GM19463 (cell line): ENCODE data around the gene MFSD12.

Experiments
- ATAC-seq: cut with Tn5 transposase; IDR thresholded peaks from one replicate; pipeline ENCODE4 v1.9.1; 2021; ENCODE audit warnings: mild to moderate bottlenecking, moderate library complexity; ENCODE audit not compliant: unreplicated experiment

Gene MFSD12

GRCh38 chr19:3563709-3564524 is 6.5 kb upstream of the MFSD12 start:
- no peak for ATAC-seq

GRCh38 chr19:3556978-3557460 is 367 bp downstream of the MFSD12 start:
- peak; percentile 22 for ATAC-seq

GRCh38 chr19:3556423-3556977 is 886 bp downstream of the MFSD12 start:
- ATAC-seq: no peak

GRCh38 chr19:3555653-3556422 is 1.5 kb downstream of the MFSD12 start:
- ATAC-seq: no peak

- no peak for ATAC-seq
These were observed 2.9 kb downstream of the MFSD12 start for GRCh38 chr19:3554254-3555083.

GRCh38 chr19:3551792-3552095 is 5.6 kb downstream of the MFSD12 start:
- no peak for ATAC-seq

- no peak for ATAC-seq
These were observed 6.2 kb downstream of the MFSD12 start for GRCh38 chr19:3550947-3551791.

- no peak for ATAC-seq
These were observed 7.6 kb downstream of the MFSD12 start for GRCh38 chr19:3549816-3550215.

- ATAC-seq: no peak
These were observed 8.8 kb downstream of the MFSD12 start for GRCh38 chr19:3548606-3549005.

GRCh38 chr19:3547767-3548282 is 9.6 kb downstream of the MFSD12 start:
- no peak for ATAC-seq

GRCh38 chr19:3547301-3547731 is 10.1 kb downstream of the MFSD12 start:
- no peak for ATAC-seq

GRCh38 chr19:3546119-3546518 is 11.3 kb downstream of the MFSD12 start:
- ATAC-seq: no peak

- ATAC-seq: no peak
These were observed 11.7 kb downstream of the MFSD12 start for GRCh38 chr19:3545669-3546034.

- ATAC-seq: no peak
These were observed 12.4 kb downstream of the MFSD12 start for GRCh38 chr19:3544742-3545668.

GRCh38 chr19:3544058-3544376 is 13.4 kb downstream of the MFSD12 start:
- no peak for ATAC-seq

- ATAC-seq: no peak
These were observed 14.0 kb downstream of the MFSD12 start for GRCh38 chr19:3543150-3544057.

GRCh38 chr19:3539756-3540118 is 17.6 kb downstream of the MFSD12 start:
- ATAC-seq: no peak
